Measurements from ENCODE around the gene EED. TPM values are rescaled to one million over a fixed set of nuclear protein-coding genes. Genes with fewer than 3 reads are reported as not detected.

EED gene
- total RNA-seq, 1 experiment from 2014 or later = 25.2 TPM

DNA sequence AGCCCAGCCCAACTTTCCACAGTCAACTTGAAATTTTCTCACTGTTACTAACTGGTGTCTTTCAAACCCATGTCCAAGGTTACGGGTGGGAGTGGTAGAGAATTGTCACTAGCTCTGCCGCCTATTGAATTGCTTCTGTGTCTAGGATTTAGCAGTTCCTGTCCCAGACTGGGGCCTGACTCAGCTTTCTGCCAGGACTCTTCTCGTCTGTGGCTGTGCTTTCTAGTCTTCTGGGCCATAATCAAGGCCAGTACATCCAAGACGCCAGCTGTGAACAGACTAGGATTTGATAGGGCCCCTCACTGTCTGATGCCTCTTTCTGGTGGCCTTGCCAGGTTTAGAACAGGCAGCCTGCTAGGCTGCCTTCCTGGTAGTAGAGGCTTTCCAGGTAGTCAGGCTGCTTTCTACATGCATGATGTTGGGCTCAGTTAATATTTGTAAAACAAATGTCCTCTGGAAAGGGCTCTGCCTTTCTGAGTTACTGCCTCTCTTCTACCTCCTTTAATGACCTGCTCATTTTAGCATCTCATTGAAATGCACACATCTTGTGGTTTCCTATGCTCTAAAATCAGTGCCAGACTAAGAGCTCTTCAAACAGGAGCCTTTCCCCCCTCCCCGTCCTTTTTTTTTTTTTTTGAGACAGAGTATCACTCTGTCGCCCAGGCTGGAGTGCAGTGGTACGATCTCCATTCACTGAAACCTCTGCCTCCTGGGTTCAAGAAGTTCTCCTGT, 44.4 kb downstream of the EED start:
- Histone ChIP-seq H2AFZ (ENCODE audit: low read depth, low read length, poor library complexity, severe bottlenecking) (no peak overlapping the region), H3K79me2 (ENCODE audit: insufficient read depth, low read length) (no peaks in the 10 kb centered on the region), H3K36me3 (ENCODE audit: control insufficient read depth in 1 of 2, insufficient read depth in 2 of 2, low read length in 2 of 2) (no peaks in the 10 kb centered on the region), H3K9me2 (ENCODE audit: insufficient read depth) (no peaks in the 10 kb centered on the region), H3K27ac (ENCODE audit: low read depth, low read length) (no peak overlapping the region), H3K9me3 (ENCODE audit: control insufficient read depth in 1 of 2, insufficient read depth in 1 of 2, low read depth in 1 of 2, low read length in 2 of 2) (no peaks in the 10 kb centered on the region), H3K9ac (ENCODE audit: low read length) (no peak overlapping the region), H4K20me1 (ENCODE audit: insufficient read depth) (no peaks in the 10 kb centered on the region), H3K27me3 (ENCODE audit: insufficient read depth, low read length) (no peaks in the 10 kb centered on the region), H3K4me1 (ENCODE audit: control insufficient read depth in 1 of 2, insufficient read depth in 2 of 2, low read length in 2 of 2) (no peaks in the 10 kb centered on the region), H3K4me2 (ENCODE audit: low read length) (no peak overlapping the region), H3K4me3 (replicated peaks in 1 of 2; ENCODE audit: low read depth in 1 of 2, low read length in 2 of 2) (no peak overlapping the region)
- no peak for ATAC-seq
- POLR2A ChIA-PET = no interaction called here
- RAD21 ChIA-PET (ENCODE audit: low non-redundant PET in 1 of 2, low total read pairs in 2 of 2, uncharacterized antibody in 2 of 2, unreplicated experiment in 2 of 2) = interaction anchor here in 1 of 2 experiments (0.9 kb wide), 1 partner anchor 434 kb away, joined by 3 read pairs; no protein-coding TSS in a partner anchor
- intact Hi-C loops (cut with micrococcal nuclease) = no loop called here
- DNase-seq (ENCODE audit: low read depth, low spot score) = no peak
- TF ChIP-seq SP1 (IDR thresholded peaks at IDR 0.05; ENCODE audit: low read depth) = no peak
- no peak for TF ChIP-seq CEBPB (IDR thresholded peaks at IDR 0.05; ENCODE audit: low read depth)
- TF ChIP-seq, protein P1, sequence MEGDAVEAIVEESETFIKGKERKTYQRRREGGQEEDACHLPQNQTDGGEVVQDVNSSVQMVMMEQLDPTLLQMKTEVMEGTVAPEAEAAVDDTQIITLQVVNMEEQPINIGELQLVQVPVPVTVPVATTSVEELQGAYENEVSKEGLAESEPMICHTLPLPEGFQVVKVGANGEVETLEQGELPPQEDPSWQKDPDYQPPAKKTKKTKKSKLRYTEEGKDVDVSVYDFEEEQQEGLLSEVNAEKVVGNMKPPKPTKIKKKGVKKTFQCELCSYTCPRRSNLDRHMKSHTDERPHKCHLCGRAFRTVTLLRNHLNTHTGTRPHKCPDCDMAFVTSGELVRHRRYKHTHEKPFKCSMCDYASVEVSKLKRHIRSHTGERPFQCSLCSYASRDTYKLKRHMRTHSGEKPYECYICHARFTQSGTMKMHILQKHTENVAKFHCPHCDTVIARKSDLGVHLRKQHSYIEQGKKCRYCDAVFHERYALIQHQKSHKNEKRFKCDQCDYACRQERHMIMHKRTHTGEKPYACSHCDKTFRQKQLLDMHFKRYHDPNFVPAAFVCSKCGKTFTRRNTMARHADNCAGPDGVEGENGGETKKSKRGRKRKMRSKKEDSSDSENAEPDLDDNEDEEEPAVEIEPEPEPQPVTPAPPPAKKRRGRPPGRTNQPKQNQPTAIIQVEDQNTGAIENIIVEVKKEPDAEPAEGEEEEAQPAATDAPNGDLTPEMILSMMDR (IDR thresholded peaks at IDR 0.05 in 2 of 3, conservative IDR thresholded peaks at IDR 0.05 in 1 of 3; ENCODE audit: borderline replicate concordance in 1 of 3, insufficient read depth in 1 of 3, low read depth in 2 of 3, low read length in 2 of 3) = no peak
- no peak for TF ChIP-seq ZFX (IDR thresholded peaks at IDR 0.05)
- TF ChIP-seq, protein P2, sequence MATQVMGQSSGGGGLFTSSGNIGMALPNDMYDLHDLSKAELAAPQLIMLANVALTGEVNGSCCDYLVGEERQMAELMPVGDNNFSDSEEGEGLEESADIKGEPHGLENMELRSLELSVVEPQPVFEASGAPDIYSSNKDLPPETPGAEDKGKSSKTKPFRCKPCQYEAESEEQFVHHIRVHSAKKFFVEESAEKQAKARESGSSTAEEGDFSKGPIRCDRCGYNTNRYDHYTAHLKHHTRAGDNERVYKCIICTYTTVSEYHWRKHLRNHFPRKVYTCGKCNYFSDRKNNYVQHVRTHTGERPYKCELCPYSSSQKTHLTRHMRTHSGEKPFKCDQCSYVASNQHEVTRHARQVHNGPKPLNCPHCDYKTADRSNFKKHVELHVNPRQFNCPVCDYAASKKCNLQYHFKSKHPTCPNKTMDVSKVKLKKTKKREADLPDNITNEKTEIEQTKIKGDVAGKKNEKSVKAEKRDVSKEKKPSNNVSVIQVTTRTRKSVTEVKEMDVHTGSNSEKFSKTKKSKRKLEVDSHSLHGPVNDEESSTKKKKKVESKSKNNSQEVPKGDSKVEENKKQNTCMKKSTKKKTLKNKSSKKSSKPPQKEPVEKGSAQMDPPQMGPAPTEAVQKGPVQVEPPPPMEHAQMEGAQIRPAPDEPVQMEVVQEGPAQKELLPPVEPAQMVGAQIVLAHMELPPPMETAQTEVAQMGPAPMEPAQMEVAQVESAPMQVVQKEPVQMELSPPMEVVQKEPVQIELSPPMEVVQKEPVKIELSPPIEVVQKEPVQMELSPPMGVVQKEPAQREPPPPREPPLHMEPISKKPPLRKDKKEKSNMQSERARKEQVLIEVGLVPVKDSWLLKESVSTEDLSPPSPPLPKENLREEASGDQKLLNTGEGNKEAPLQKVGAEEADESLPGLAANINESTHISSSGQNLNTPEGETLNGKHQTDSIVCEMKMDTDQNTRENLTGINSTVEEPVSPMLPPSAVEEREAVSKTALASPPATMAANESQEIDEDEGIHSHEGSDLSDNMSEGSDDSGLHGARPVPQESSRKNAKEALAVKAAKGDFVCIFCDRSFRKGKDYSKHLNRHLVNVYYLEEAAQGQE (IDR thresholded peaks at IDR 0.05; ENCODE audit: low read depth) = no peak
- TF ChIP-seq, protein P3, sequence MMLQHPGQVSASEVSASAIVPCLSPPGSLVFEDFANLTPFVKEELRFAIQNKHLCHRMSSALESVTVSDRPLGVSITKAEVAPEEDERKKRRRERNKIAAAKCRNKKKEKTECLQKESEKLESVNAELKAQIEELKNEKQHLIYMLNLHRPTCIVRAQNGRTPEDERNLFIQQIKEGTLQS (IDR thresholded peaks at IDR 0.05) = no peak
- TF ChIP-seq, protein P4, sequence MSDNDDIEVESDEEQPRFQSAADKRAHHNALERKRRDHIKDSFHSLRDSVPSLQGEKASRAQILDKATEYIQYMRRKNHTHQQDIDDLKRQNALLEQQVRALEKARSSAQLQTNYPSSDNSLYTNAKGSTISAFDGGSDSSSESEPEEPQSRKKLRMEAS (IDR thresholded peaks at IDR 0.05) = no peak
- no peak for TF ChIP-seq RAD21 (IDR thresholded peaks at IDR 0.05; ENCODE audit: low read depth)
- no peak for TF ChIP-seq SIN3A (IDR thresholded peaks at IDR 0.05; ENCODE audit: low read depth)
- no peak for TF ChIP-seq EZH2phosphoT487 (IDR thresholded peaks at IDR 0.05; ENCODE audit: borderline replicate concordance)
- TF ChIP-seq EGR1 (IDR thresholded peaks at IDR 0.05; ENCODE audit: low read depth) = no peak
- no peak for TF ChIP-seq POLR2A (IDR thresholded peaks at IDR 0.05; ENCODE audit: borderline replicate concordance, extremely low read depth, insufficient read depth, insufficient read length)
- no peak for TF ChIP-seq SRF (IDR thresholded peaks at IDR 0.05; ENCODE audit: low read depth)
- no peak for TF ChIP-seq CBX3 (IDR thresholded peaks at IDR 0.05; ENCODE audit: low read depth)
- no peak for TF ChIP-seq POLR2AphosphoS5 (IDR thresholded peaks at IDR 0.05; ENCODE audit: low read depth, low read length)
- no peak for TF ChIP-seq FOSL1 (IDR thresholded peaks at IDR 0.05; ENCODE audit: low read depth)
- no peak for TF ChIP-seq ZNF274 (IDR thresholded peaks at IDR 0.05; ENCODE audit: low read depth, low read length)
- no peak for TF ChIP-seq TCF7L2 (IDR thresholded peaks at IDR 0.05; ENCODE audit: borderline replicate concordance, extremely low read depth, insufficient read depth, insufficient read length)
- no peak for TF ChIP-seq JUND (IDR thresholded peaks at IDR 0.05)
- no peak for TF ChIP-seq YY1 (IDR thresholded peaks at IDR 0.05; ENCODE audit: extremely low read depth, insufficient replicate concordance, low read depth, low read length)
- no TSS peak for BruUV-seq (replicated peaks)
- CTCF ChIA-PET = interaction anchor here (0.7 to 1.6 kb wide), 4 partner anchors 22 to 434 kb away, joined by 3 to 4 read pairs (median 3); partner anchors contain the start of gene CCDC83

Measured in HCT116 (cell line).